ENCODE results near the gene ACAD9.

- TF ChIP-seq CTCF (conservative IDR thresholded peaks at IDR 0.05): no peak
- no peak for TF ChIP-seq EZH2 (IDR thresholded peaks at IDR 0.05; ENCODE audit: low read depth)
These were observed 23.9 kb upstream of the ACAD9 start for GRCh38 chr3:128855569-128855968.
